Activated CD4-positive, alpha-beta memory T cell treated with anti-CD3 and anti-CD28 coated beads, Interleukin-2, amount 10 ng/mL, durations not matched to agents 7 days and 5 days (primary cell): ENCODE results near the gene ZC3H12A. TPM values are rescaled to one million over a fixed set of nuclear protein-coding genes. Genes with fewer than 3 reads are reported as not detected.

Experiments used
- CTCF ChIA-PET: fragments of 350-600 bp; sonication (Branson Sonifier 250); formaldehyde crosslinking; loops from one replicate; lab custom pipeline; 2021; ENCODE audit warnings: antibody characterized with exemption, inconsistent platforms; lab: Charles Lee
- POLR2A ChIA-PET: fragments of 350-600 bp; sonication (Branson Sonifier 250); formaldehyde crosslinking; loops from one replicate; lab custom pipeline; 2021; ENCODE audit warnings: antibody characterized with exemption; lab: Charles Lee
- DNase-seq: peaks from one replicate; pipeline ENCODE4 v3.0.0-alpha.2; 2020
- H3K27ac Mint-ChIP-seq: one replicate; pipeline ENCODE4 v1.8.0; 2021; ENCODE audit warnings: mild to moderate bottlenecking, mixed read lengths
- H3K27me3 Mint-ChIP-seq: one replicate; pipeline ENCODE4 v1.8.0; 2021; ENCODE audit warnings: mixed read lengths
- H3K36me3 Mint-ChIP-seq: one replicate; pipeline ENCODE4 v1.8.0; 2021; ENCODE audit warnings: low read depth, mixed read lengths
- H3K4me1 Mint-ChIP-seq: one replicate; pipeline ENCODE4 v1.8.0; 2021; ENCODE audit warnings: mixed read lengths
- H3K4me3 Mint-ChIP-seq: one replicate; pipeline ENCODE4 v1.8.0; 2021; ENCODE audit warnings: mild to moderate bottlenecking, mixed read lengths
- H3K9me3 Mint-ChIP-seq: one replicate; pipeline ENCODE4 v1.8.0; 2021; ENCODE audit warnings: mixed read lengths
- total RNA-seq, 2 experiments: library from RNA; stranded (reverse); gene quantifications; one replicate each; pipeline ENCODE4 v1.2.3, GENCODE V29; 2021

ZC3H12A gene
- total RNA-seq, 2 experiments from 2014 or later, result 29.9 to 31.1 TPM

DNA sequence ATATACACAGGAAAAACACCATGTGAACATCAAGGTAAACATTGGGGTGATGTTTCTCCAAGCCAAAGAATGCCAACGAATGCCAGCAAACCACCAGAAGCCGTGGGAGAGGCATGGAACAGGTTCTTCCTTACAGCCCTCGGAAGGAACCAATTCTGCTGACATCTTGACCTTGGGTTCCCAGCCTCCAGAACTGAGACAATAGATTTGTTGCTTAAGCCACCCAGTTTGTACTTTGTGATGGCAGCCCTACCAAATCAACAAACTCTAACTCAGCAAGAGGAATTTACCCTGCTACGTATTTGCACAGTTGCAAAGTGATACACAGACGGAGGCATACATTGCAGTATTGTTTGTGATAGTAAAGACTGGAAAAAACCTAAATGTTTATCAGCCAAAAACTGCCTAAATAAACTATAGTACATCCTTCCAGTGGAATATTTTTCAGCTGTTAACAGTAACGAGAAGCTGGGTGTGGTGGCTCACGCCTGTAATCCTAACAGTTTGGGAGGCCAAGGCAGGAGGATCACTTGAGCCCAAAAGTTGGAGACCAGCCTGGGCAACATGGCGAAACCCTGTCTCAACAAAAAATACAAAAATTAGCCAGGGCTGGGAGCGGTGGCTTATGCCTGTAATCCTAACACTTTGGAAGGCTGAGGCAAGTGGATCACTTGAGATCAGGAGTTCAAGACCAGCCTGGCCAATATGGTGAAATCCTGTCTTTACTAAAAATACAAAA is 12.5 kb upstream of the ZC3H12A start:
- Mint-ChIP-seq H3K36me3 (no peaks in the 10 kb centered on the region), H3K4me3 (no peak overlapping the region), H3K9me3 (no peaks in the 10 kb centered on the region), H3K27me3 (no peaks in the 10 kb centered on the region), H3K4me1 (no peaks in the 10 kb centered on the region), H3K27ac (no peak overlapping the region)
- CTCF ChIA-PET, result interaction anchor here (7.2 kb wide), 1 partner anchor 24 kb away, joined by 64 read pairs; no protein-coding TSS in a partner anchor
- POLR2A ChIA-PET, result interaction anchor here (1.0 kb wide), 1 partner anchor 16 kb away, joined by 3 read pairs; no protein-coding TSS in a partner anchor
- no peak for DNase-seq

DNA sequence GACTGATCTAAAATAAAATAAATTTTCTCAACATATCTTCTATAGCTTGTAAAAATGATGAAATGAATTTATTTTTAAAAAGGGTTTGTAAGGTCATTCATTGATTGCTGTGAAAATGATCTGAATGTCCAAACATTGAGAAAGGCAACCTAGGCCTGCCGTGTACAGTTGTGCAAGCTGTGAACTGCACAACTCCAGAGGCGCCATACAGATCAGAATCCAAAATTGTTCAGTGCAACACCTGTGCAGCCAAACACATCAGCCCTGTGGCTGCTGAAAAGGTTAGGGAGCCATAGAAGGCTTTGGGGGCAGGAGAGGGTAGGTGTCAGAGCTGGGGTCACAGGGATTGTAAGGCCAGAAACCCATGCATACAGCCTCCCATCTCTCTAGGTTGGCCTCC is 9.9 kb upstream of the ZC3H12A start:
- no peaks in the 10 kb centered on the region for H3K9me3 Mint-ChIP-seq
- no peak for DNase-seq
- POLR2A ChIA-PET, result interaction anchor here (0.6 to 1.9 kb wide), 3 partner anchors 11 to 17 kb away, joined by 3 to 10 read pairs (median 3); partner anchors contain the start of gene ZC3H12A
- no peaks in the 10 kb centered on the region for H3K36me3 Mint-ChIP-seq
- CTCF ChIA-PET, result interaction anchor here (3.0 to 7.2 kb wide), 2 partner anchors 9 to 22 kb away, joined by 17 to 64 read pairs; no protein-coding TSS in a partner anchor
- H3K27ac Mint-ChIP-seq, result no peak overlapping the region
- no peaks in the 10 kb centered on the region for H3K27me3 Mint-ChIP-seq
- H3K4me3 Mint-ChIP-seq, result no peak overlapping the region
- peaks cover 4% of the 10 kb centered on the region for H3K4me1 Mint-ChIP-seq

DNA sequence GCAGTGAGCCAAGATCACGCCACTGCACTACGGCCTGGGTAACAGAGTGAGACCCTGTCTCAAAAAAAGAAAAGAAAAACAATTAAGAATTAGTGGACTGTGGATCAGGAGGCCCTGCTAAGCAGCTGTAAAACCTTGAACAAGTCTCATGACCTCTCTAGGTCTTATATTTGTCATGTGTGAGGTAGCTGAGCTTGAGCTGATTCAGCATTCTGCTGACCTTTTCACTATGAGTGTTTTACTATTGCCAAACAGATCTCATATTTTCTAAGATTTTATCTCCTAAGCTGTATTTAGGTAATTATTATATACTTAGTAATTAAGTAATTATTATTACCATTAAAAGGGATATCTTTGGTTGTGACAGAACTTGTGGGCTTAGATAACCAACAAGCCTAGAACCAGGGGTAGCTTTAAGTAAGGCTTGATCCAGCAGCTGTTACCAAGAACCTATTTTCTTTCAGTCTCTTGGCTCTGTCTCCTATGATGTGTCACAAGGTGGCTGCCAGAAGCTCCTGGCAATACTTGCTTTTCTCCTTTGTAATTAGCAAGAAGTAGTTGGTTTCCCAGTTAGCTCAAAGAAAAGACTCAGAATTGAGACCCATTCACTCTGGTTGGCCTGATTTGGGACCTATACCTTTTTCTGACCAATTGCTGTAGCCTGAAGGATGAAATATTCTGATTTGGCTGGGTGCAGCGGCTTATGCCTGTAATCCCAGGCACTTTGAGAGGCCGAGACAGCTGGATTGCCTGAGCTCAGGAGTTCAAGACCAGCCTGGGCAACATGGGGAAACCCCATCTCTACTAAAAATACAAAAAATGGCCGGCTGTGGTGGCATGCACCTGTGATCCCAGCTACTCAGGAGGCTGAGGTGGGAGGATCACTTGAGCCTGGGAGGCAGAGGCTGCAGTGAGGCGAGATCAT is 8.5 kb upstream of the ZC3H12A start:
- peaks cover 12% of the 10 kb centered on the region for H3K4me1 Mint-ChIP-seq
- H3K27ac Mint-ChIP-seq, result no peak overlapping the region
- H3K9me3 Mint-ChIP-seq, result no peaks in the 10 kb centered on the region
- no peak for DNase-seq
- H3K27me3 Mint-ChIP-seq, result no peaks in the 10 kb centered on the region
- H3K36me3 Mint-ChIP-seq, result no peaks in the 10 kb centered on the region
- POLR2A ChIA-PET, result interaction anchor here (0.6 to 1.9 kb wide), 6 partner anchors 9 to 20 kb away, joined by 3 to 10 read pairs (median 4); partner anchors contain the start of gene ZC3H12A
- CTCF ChIA-PET, result interaction anchor here (1.0 to 4.2 kb wide), 7 partner anchors 11 to 137 kb away, joined by 3 to 25 read pairs (median 5); no protein-coding TSS in a partner anchor
- H3K4me3 Mint-ChIP-seq, result no peak overlapping the region

DNA sequence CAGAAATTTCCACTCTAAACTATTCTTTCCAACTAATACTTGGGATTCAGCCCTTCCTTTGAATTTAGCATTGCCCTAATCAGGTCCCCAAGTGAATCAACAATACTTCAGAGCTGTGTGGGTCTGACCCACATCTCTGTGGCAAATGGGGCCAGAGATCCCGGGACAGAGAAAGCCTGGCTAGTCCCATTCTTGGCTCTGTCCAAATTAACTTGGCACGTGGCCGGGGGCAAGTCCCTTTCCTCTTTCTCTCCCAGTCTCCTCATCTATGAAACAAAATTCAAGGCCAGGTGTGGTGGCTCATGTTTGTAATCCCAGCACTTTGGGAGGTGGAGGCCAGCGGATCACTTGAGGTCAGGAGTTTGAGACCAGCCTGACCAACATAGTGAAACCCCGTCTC is 6.3 kb upstream of the ZC3H12A start:
- POLR2A ChIA-PET, result no interaction called here
- DNase-seq, result no peak
- Mint-ChIP-seq H3K27ac (no peak overlapping the region), H3K27me3 (no peaks in the 10 kb centered on the region), H3K4me1 (peaks cover 27% of the 10 kb centered on the region), H3K4me3 (no peak overlapping the region), H3K9me3 (no peaks in the 10 kb centered on the region), H3K36me3 (no peaks in the 10 kb centered on the region)
- CTCF ChIA-PET, result interaction anchor here (0.8 to 4.2 kb wide), 2 partner anchors 19 to 41 kb away, joined by 3 to 25 read pairs; no protein-coding TSS in a partner anchor

DNA sequence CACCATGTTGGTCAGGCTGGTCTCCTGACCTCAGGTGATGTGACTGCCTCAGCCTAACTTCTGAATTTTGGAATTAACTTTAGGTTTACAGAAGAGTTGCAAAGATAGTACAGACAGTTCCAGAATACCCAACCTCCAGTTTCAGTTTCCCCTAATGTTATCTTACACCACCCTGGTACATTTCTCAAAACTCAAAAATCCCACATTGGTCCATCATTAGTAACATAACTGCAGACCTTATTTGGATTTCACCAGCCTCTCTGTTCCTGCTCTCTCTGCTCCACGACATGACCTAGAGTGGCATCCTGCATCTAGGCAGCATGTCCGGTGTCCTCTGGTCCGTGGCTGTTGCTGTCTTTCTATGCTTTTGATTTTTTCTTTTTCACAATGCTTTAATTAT is 5.0 kb upstream of the ZC3H12A start:
- ChIA-PET POLR2A (interaction anchor here (1.1 to 1.7 kb wide), 2 partner anchors 10 to 46 kb away, joined by 3 to 12 read pairs; no protein-coding TSS in a partner anchor), CTCF (interaction anchor here (1.0 to 1.7 kb wide), 2 partner anchors 14 to 18 kb away, joined by 5 to 6 read pairs; no protein-coding TSS in a partner anchor)
- H3K27ac Mint-ChIP-seq, result no peak overlapping the region
- DNase-seq, result no peak
- no peaks in the 10 kb centered on the region for H3K36me3 Mint-ChIP-seq
- peaks cover 35% of the 10 kb centered on the region for H3K4me1 Mint-ChIP-seq
- H3K27me3 Mint-ChIP-seq, result no peaks in the 10 kb centered on the region
- no peak overlapping the region for H3K4me3 Mint-ChIP-seq
- H3K9me3 Mint-ChIP-seq, result no peaks in the 10 kb centered on the region

DNA sequence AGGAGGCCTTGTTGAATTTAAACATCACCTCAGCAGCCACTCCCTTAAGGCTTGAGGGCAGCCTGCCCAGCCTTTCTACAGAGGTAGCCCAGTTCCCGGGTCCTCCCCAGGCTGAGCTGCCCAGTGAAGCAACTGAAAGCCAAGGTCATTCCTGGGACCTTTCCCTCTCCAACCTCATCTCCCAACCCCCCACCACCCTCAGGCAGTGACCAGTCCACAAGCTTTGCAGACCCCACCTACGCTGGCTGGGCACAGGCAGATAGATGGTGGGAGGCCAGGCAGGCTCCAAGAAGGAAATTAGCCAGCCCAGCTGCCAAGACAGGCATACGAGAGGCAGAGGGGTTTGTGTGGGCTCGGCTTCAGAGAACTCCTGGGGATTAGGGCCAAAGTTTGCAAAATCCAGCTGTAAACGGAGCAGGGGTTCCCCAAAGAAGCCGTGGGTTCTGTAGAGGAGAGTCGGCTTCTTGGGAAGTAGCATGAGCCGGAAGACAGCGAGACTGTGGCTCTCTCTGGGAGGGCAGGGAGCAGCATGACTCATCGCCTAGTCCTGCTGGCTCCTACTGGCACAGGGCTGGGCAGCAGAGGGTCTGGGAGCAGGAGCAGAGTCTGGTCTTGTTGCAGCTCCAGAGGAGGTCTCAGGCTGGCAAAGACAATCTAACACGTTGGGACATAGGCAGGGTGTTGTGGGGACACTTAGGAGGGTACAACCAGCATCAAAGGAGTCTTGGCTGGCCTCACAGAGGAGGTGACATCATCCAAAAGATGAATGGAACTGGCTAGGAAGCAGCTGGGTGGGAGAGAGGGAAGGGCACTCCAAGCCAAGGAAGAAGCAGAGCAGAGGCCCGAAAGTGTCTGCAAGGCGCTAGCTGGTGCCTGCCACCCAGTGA is 2.8 kb upstream of the ZC3H12A start:
- H3K4me3 Mint-ChIP-seq, result no peak overlapping the region
- DNase-seq, result no peak
- H3K9me3 Mint-ChIP-seq, result no peaks in the 10 kb centered on the region
- H3K36me3 Mint-ChIP-seq, result peaks cover 17% of the 10 kb centered on the region
- H3K27me3 Mint-ChIP-seq, result no peaks in the 10 kb centered on the region
- H3K27ac Mint-ChIP-seq, result no peak overlapping the region
- peaks cover 37% of the 10 kb centered on the region for H3K4me1 Mint-ChIP-seq
- ChIA-PET POLR2A (interaction anchor here (6.8 kb wide), 1 partner anchor 13 kb away, joined by 99 read pairs; no protein-coding TSS in a partner anchor), CTCF (interaction anchor here (3.4 kb wide), 1 partner anchor 16 kb away, joined by 16 read pairs; no protein-coding TSS in a partner anchor)

DNA sequence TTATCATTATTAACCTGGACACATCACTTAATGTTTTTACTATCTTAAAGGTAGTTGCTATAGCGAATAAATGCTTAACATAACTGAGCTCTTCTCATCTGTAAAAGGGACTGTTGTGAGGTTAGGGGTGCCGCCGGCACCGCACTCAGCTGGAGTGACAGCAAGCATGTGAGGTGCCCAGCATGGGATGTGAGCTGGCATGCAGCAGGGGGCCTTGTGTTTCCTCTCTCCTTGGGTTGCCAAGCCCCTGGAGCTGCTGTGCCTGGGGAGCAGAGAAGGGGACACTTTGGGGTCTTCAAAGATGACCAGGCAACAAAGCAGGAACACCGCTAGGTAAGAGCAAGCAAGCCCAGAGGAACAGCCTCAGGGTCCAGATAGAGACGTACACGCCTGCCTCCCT is 2.1 kb upstream of the ZC3H12A start:
- H3K36me3 Mint-ChIP-seq, result peaks cover 24% of the 10 kb centered on the region
- H3K27ac Mint-ChIP-seq, result peak overlapping the region; percentile 69
- H3K9me3 Mint-ChIP-seq, result no peaks in the 10 kb centered on the region
- ChIA-PET CTCF (interaction anchor here (3.4 kb wide), 1 partner anchor 15 kb away, joined by 16 read pairs; no protein-coding TSS in a partner anchor), POLR2A (interaction anchor here (0.7 to 6.8 kb wide), 2 partner anchors 13 to 42 kb away, joined by 3 to 99 read pairs; partner anchors contain the start of gene MEAF6)
- H3K4me3 Mint-ChIP-seq, result peak overlapping the region; percentile 98
- DNase-seq, result no peak
- no peaks in the 10 kb centered on the region for H3K27me3 Mint-ChIP-seq
- peaks cover 40% of the 10 kb centered on the region for H3K4me1 Mint-ChIP-seq

DNA sequence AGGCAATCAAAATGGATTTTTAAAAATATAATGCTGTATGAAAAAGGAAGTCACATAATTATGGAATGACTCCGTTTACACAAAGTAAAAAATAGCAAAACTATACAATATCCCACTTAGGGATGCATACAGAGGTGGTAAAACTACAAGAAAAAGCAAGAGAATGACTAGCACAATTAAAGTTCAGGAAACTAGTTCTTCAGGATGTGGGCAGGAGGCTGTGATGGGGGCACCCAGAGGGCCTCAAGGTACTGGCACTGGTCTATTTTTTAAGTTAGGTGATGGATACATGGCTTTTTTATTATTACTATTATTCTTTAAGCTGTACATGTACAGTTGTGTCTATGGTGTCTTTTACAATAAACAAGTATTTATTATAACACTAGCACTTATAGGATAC is 1.4 kb upstream of the ZC3H12A start:
- Mint-ChIP-seq H3K4me1 (peaks cover 44% of the 10 kb centered on the region), H3K27me3 (no peaks in the 10 kb centered on the region), H3K36me3 (peaks cover 31% of the 10 kb centered on the region), H3K9me3 (no peaks in the 10 kb centered on the region), H3K27ac (peak overlapping the region; percentile 69), H3K4me3 (peak overlapping the region; percentile 98)
- CTCF ChIA-PET, result interaction anchor here (1.2 to 3.4 kb wide), 2 partner anchors 14 to 42 kb away, joined by 3 to 16 read pairs; partner anchors contain the start of gene MEAF6
- POLR2A ChIA-PET, result interaction anchor here (1.2 to 6.8 kb wide), 6 partner anchors 12 to 335 kb away, joined by 3 to 99 read pairs (median 17); partner anchors contain the start of genes C1orf122, CDCA8, MEAF6 and YRDC
- DNase-seq, result no peak

DNA sequence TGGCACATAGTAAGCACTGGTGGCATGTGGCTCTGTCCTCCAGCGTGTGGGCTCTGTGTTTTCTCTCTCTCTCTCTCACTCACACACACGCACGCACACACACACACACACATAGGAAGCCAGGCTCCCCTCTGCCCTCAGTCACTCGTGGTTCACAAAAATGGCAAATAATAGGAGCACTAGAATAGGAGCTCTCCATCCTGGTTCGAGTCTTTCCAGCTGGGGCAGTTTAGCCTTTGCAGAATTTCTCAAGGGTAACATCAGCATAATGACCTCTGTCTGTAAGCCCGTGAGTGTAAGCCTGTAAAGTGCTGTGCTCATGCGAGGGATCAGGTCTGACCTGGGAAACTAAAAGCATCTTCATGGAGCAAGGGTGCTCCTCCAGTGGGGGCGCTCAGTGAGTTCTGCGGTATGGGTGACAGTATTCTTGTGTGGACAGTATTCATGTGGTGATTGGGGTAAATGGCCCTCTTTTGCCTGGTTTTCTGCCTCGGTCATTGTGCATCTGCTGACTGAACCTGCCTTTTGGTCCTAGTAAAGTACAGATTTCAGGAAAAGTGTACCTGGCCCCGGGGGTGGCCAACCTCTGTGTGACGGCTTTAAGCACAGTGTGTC is 842 bp upstream of the ZC3H12A start:
- peak; percentile 55 for DNase-seq
- ChIA-PET POLR2A (interaction anchor here (0.8 to 6.8 kb wide), 13 partner anchors 8 to 594 kb away, joined by 3 to 99 read pairs (median 6); partner anchors contain the start of genes C1orf122, CDCA8, MEAF6 and MTF1), CTCF (interaction anchor here (1.2 to 3.4 kb wide), 2 partner anchors 14 to 41 kb away, joined by 3 to 16 read pairs; partner anchors contain the start of gene MEAF6)
- Mint-ChIP-seq H3K9me3 (no peaks in the 10 kb centered on the region), H3K36me3 (peaks cover 36% of the 10 kb centered on the region), H3K4me1 (peaks cover 50% of the 10 kb centered on the region), H3K27ac (peak overlapping the region; percentile 69), H3K27me3 (no peaks in the 10 kb centered on the region), H3K4me3 (peak overlapping the region; percentile 98)

DNA sequence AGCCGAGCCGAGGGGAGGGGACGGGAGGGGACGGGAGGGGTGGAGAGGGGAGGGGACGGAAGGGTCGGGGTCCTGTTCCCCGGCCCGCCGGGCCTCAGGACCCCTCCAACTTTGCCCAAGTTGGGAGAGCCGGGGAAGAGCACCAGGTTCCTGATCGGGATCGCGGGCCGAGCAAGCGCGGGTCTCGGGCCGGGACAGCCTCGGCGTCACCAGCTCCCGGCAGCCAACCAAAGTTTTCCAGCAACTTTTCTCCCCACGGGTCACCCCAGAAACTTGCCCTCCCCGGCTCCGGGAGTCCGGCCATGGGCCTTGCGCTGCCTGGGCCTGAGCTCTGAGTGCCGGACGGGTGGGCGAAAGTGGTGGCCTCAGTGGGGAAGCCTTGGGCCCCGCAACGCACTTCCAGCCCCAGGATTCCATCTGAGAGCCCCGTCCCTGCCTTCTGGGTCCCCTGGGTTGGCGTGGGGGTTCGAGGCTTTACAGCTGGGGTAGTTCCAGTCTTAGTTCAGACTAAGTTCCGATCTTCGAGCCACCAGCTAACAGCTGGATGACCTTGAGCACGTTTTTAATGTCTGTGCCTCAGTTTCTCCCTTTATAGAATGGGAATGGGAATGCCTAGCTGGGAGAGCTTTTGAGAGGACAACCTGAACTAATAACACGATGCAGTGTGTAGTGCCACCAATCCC is 458 bp downstream of the ZC3H12A start:
- Mint-ChIP-seq H3K27ac (peak overlapping the region; percentile 99), H3K9me3 (no peaks in the 10 kb centered on the region), H3K4me3 (peak overlapping the region; percentile 98), H3K36me3 (peaks cover 48% of the 10 kb centered on the region), H3K4me1 (peaks cover 52% of the 10 kb centered on the region), H3K27me3 (no peaks in the 10 kb centered on the region)
- ChIA-PET POLR2A (interaction anchor here (0.7 to 6.8 kb wide), 21 partner anchors 9 to 1855 kb away, joined by 3 to 99 read pairs (median 5); partner anchors contain the start of genes CDCA8, CLSPN, GNL2 and MEAF6), CTCF (interaction anchor here (0.9 to 5.7 kb wide), 6 partner anchors 9 to 215 kb away, joined by 3 to 59 read pairs (median 4); partner anchors contain the start of gene MEAF6)
- DNase-seq, result no peak
